Measurements from ENCODE around the gene RRBP1.

RRBP1 gene, protein sequence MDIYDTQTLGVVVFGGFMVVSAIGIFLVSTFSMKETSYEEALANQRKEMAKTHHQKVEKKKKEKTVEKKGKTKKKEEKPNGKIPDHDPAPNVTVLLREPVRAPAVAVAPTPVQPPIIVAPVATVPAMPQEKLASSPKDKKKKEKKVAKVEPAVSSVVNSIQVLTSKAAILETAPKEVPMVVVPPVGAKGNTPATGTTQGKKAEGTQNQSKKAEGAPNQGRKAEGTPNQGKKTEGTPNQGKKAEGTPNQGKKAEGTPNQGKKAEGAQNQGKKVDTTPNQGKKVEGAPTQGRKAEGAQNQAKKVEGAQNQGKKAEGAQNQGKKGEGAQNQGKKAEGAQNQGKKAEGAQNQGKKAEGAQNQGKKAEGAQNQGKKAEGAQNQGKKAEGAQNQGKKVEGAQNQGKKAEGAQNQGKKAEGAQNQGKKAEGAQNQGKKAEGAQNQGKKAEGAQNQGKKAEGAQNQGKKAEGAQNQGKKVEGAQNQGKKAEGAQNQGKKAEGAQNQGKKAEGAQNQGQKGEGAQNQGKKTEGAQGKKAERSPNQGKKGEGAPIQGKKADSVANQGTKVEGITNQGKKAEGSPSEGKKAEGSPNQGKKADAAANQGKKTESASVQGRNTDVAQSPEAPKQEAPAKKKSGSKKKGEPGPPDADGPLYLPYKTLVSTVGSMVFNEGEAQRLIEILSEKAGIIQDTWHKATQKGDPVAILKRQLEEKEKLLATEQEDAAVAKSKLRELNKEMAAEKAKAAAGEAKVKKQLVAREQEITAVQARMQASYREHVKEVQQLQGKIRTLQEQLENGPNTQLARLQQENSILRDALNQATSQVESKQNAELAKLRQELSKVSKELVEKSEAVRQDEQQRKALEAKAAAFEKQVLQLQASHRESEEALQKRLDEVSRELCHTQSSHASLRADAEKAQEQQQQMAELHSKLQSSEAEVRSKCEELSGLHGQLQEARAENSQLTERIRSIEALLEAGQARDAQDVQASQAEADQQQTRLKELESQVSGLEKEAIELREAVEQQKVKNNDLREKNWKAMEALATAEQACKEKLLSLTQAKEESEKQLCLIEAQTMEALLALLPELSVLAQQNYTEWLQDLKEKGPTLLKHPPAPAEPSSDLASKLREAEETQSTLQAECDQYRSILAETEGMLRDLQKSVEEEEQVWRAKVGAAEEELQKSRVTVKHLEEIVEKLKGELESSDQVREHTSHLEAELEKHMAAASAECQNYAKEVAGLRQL (N-terminal part only)

GRCh38 chr20:17682103-17682888 lies at the start of gene RRBP1:
Gene RRBP1, minus strand, starts transcription at chr20:17682242. Its CDS starts 21,735 bp downstream, at chr20:17660507.
- peak; percentile 68 for TF ChIP-seq CTCF (conservative IDR thresholded peaks at IDR 0.05; ENCODE audit: control insufficient read depth, insufficient read depth, low read depth, low read length)
- peak within 1 kb of the TSS; percentile 63 for H3K4me3 ChIP-seq (ENCODE audit: control insufficient read depth, low read depth, low read length)
- peak; percentile 95 for DNase-seq (ENCODE audit: low read depth)

- no peak for DNase-seq (ENCODE audit: low read depth)
- no peak for TF ChIP-seq CTCF (conservative IDR thresholded peaks at IDR 0.05; ENCODE audit: control insufficient read depth, insufficient read depth, low read depth, low read length)
- no peak overlapping the region for H3K4me3 ChIP-seq (ENCODE audit: control insufficient read depth, low read depth, low read length)
These were observed 49.2 kb upstream of the RRBP1 start for GRCh38 chr20:17731233-17731632.

- DNase-seq (ENCODE audit: low read depth) = no peak
- no peak for TF ChIP-seq CTCF (conservative IDR thresholded peaks at IDR 0.05; ENCODE audit: control insufficient read depth, insufficient read depth, low read depth, low read length)
These were observed 48.0 kb upstream of the RRBP1 start for GRCh38 chr20:17730071-17730470.

GRCh38 chr20:17728074-17728473 lies 46.0 kb upstream of the RRBP1 start:
- no peak for TF ChIP-seq CTCF (conservative IDR thresholded peaks at IDR 0.05; ENCODE audit: control insufficient read depth, insufficient read depth, low read depth, low read length)
- no peak overlapping the region for H3K4me3 ChIP-seq (ENCODE audit: control insufficient read depth, low read depth, low read length)
- DNase-seq (ENCODE audit: low read depth) = no peak

More at GRCh38 chr20:17730071-17730470, 48.0 kb upstream of the RRBP1 start:
- H3K4me3 ChIP-seq (ENCODE audit: control insufficient read depth, low read depth, low read length) = no peak overlapping the region

DNA sequence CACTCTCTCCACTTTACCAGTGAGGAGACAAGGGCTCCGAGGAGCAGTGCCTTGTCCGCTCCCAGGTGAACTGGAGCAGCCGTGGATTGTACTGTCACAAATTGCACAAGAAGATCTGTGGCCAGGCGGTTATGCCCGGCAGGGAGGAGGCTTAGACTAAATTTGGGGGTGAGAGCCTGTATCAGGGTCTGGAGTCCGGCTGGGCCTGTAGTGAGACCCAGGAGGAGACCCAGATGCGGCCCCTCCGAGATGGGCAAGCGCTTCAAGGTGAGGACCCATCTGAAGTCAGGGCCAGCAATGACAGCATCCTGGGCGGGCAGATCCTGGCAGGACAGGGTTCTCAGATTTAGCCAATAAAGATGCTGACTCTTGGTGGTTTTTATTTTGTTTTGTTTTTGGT lies 45.3 kb upstream of the RRBP1 start:
- no peak for DNase-seq (ENCODE audit: low read depth)
- no peak for TF ChIP-seq CTCF (conservative IDR thresholded peaks at IDR 0.05; ENCODE audit: control insufficient read depth, insufficient read depth, low read depth, low read length)
- no peak overlapping the region for H3K4me3 ChIP-seq (ENCODE audit: control insufficient read depth, low read depth, low read length)

Data from fibroblast of mammary gland (primary cell).